GM12872 (cell line): ENCODE results near the gene SCO2.

ENCODE experiments used
- CTCF ChIP-seq: IDR thresholded peaks from 3 replicates; pipeline ENCODE4 v1.5.1; 2011; ENCODE audit warnings: low read depth, mild to moderate bottlenecking, low read length, moderate library complexity; ENCODE audit not compliant: insufficient read depth

Gene SCO2

GRCh38 chr22:50522806-50523438 is 2.5 kb downstream of the SCO2 start:
- no peak for TF ChIP-seq CTCF

- TF ChIP-seq CTCF: no peak
Measured at GRCh38 chr22:50522208-50522805, 3.1 kb downstream of the SCO2 start.

GRCh38 chr22:50521710-50522109 is 3.7 kb downstream of the SCO2 start:
- TF ChIP-seq CTCF: no peak

GRCh38 chr22:50520826-50521453 is 4.5 kb downstream of the SCO2 start:
- TF ChIP-seq CTCF: no peak

- no peak for TF ChIP-seq CTCF
Measured at GRCh38 chr22:50519151-50519550, 6.2 kb downstream of the SCO2 start.

GRCh38 chr22:50518606-50519005 is 6.8 kb downstream of the SCO2 start:
- no peak for TF ChIP-seq CTCF

GRCh38 chr22:50517495-50518260 is 7.7 kb downstream of the SCO2 start:
- TF ChIP-seq CTCF: no peak
